GM19463 (cell line): Measurements from ENCODE around the gene USP13.
"Not testable (repeated sequence)": the region's sequence is repeated elsewhere in the genome, so short reads cannot be mapped to it uniquely, and the experiment has no call there.

Experiments
- ATAC-seq: cut with Tn5 transposase; IDR thresholded peaks from one replicate; pipeline ENCODE4 v1.9.1; 2021; ENCODE audit warnings: mild to moderate bottlenecking, moderate library complexity; ENCODE audit not compliant: unreplicated experiment

Gene USP13

DNA sequence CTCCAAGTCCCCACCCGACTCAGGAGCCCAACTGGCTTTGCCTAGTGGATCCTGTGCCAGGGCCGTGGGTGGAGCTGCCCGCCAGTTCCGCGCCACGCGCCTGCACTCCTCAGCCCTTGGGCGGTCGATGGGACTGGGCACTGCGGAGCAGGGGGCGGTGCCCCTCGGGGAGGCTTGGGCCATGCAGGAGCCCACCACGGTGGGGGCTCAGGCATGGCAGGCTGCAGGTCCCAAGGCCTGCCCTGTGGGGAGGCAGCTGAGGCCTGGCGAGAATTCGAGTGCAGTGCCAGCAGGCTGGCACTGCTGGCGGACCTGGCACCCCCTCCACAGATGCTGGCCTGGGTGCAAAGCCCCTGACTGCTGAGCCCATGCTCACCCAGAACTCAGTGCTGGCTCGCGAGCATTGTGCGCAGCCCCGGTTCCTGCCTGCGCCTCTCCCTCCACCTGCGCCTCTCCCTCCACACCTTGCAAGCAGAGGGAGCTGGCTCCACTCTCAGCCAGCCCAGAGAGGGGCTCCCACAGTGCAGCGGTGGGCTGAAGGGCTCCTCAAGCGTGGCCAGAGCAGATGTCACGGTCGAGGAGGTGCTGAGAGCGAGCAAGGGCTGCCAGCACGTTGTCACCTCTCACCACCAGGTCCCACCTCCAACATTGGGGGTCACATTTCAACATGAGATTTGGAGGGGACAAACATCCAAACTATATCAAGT lies 122.7 kb downstream of the USP13 start:
- ATAC-seq: no peak

DNA sequence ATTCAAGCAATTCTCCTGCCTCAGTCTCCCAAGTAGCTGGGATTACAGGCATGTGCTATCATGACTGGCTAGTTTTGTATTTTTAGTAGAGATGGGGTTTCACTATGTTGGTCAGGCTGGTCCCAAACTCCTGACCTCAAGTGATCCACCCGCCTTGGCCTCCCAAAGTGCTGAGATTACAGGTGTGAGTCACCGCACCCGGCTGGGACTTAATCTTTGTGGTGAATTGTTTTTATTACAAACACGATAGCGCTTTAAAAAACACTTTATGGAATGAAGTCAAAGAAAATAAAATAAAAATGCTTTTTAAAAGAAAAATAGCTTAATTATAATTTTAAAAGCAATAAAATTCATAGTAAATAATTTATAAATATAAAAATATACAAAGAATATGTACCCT lies 130.0 kb downstream of the USP13 start:
- ATAC-seq: not testable (repeated sequence)

- no peak for ATAC-seq
Observed at GRCh38 chr3:179788996-179789395, 136.2 kb downstream of the USP13 start.

- no peak for ATAC-seq
Observed at GRCh38 chr3:179791793-179792192, 139.0 kb downstream of the USP13 start.

DNA sequence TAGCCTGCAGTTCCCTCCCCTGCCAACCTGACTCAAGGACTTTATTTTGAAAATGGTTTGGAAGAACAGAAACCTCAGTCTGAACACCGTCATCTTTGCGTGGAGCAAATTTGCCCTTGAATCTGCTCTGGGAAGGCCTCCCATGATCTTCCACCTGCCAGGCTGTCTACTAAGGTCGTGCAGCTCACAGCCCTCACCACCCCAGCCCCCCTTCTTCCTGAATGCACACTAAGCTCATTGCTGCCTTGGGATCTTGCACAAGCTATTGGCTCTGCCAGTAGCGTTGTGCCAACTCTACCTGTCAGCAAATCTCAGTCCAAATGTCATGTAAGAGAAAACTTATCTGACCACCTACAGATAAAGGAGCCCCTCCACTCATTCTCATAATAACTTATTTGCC lies 141.5 kb downstream of the USP13 start:
- no peak for ATAC-seq

- ATAC-seq: no peak
Observed at GRCh38 chr3:179796421-179796820, 143.6 kb downstream of the USP13 start.

DNA sequence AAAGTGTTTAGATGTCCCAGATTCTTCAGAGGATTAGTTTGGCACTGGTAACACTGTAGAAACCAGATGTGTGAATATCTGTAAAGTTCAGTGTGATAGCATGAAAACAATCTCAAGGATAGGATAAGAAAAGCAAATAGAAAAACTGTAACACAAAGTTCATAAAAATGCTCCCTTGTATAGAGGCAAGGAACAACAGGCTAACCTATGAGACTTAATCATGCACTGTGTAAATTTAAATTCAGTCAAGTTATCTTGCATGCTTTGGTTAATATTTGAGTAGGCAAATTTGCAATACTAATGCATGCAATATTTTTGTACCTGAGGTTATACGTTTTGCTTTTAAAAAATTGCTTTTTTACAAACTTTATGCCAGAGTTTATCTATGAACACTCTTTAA lies 144.4 kb downstream of the USP13 start:
- ATAC-seq: no peak

DNA sequence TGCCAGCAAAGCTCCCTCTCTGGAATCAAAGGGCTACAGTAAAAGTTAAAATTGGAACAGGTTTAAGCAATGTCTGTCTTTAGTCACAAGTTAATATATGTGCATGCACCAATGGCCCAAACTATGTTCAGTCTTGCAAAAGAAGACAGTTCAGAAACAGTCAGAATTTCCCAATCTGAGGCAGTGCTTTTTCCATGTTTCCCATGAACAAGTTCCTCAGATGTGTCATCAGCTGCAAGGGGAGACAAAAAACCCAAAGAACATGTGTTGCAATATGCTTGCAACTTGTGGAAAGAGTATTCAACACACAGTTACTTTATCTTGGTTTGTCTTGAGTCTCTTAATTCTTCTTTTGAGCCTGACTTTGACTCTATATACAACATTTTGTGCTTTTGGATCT lies 148.4 kb downstream of the USP13 start:
- no peak for ATAC-seq

- ATAC-seq: no peak
Observed at GRCh38 chr3:179801856-179802255, 149.0 kb downstream of the USP13 start.

GRCh38 chr3:179806177-179806576 lies 153.3 kb downstream of the USP13 start:
- no peak for ATAC-seq

GRCh38 chr3:179807588-179807987 lies 154.7 kb downstream of the USP13 start:
- no peak for ATAC-seq

GRCh38 chr3:179809639-179810038 lies 156.8 kb downstream of the USP13 start:
- no peak for ATAC-seq

GRCh38 chr3:179811321-179812095 lies 158.7 kb downstream of the USP13 start:
- ATAC-seq: peak; percentile 62

DNA sequence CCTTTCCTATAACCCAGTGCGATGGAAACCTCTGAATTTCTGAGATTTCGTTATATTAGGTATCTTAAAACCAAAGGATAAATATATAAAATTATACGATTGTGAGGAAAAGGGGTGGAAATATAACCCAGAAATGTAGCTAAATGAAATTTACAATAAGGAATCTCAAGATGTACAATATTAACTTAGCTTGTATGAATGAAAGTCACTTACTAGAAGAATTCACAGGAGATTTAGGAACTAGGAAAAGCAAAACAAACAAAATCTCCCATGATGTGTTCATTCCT lies 159.2 kb downstream of the USP13 start:
- no peak for ATAC-seq

DNA sequence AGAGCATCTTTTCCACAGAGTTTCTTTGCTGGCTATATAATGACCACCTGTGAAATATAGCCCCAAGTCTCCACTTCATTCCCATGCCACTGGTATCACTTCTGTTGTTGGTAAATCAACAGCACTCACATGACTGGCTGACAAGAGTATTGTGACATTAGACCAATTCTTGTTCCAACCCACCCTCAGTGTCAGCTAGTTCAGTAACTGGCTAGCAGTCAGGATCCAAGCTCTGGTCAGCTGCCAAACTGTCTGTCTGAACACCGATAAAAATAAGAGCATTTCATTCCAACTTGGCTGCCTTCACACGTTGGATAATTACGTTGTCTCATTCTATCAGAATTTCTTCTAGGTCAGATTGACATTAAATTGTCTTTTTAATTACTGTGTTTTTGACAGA lies 166.5 kb downstream of the USP13 start:
- no peak for ATAC-seq

- ATAC-seq: no peak
Observed at GRCh38 chr3:179822296-179822695, 169.5 kb downstream of the USP13 start.

DNA sequence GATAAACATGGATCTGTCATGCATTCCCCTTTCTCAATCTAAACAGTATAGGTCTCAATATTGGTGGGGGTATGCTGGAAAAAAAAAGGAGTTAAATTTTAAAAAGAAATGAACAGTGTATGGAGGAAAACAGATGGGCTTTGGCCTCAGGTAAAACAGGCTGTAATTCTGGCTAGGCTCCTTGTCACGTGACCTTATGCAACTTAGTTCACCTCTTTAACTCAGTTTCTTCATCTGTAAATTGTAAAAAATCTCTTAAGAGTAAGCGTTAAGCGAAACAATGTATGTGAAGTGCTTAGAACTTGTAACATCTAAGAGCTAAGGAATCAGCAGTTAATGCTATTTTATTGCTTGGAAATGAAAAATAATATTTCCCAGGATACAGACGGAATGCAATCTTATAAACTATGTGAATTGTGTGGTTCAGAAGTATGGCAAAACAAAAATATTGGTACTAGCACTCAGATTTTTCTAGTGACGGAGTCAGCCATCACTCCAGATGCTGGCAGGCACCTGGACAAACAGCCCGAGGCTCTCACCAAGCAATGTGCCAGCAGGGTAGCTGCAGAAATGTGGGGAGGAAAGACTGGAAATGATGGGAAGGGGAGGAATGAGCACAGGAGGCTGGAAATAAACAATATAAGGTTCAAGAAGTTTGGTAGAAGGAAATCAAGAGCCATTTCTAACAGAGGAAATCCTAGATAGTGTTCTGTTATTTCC lies 172.8 kb downstream of the USP13 start:
- ATAC-seq: no peak

DNA sequence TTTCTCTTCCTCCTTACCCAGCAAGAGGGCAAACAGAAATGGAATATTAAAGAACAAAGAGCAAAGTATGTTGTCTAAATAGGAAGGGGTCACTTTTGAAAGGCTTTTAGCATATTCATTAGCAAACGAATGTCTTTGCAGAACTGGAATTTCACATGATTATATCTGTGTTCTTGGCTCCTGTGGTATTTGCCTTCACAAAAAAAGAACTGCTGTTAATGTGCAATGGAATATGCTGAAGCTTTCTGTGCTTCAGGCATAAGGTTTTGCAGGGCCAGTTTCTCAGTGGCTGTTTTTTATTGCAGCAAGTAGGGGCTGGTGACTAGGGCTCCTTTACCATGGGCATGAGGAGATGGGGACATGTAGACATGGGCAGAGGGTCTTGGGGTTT lies 173.4 kb downstream of the USP13 start:
- no peak for ATAC-seq

- ATAC-seq: no peak
Observed at GRCh38 chr3:179828738-179829137, 175.9 kb downstream of the USP13 start.

GRCh38 chr3:179829401-179829800 lies 176.6 kb downstream of the USP13 start:
- ATAC-seq: no peak

- ATAC-seq: no peak
Observed at GRCh38 chr3:179832333-179832854, 179.6 kb downstream of the USP13 start.

DNA sequence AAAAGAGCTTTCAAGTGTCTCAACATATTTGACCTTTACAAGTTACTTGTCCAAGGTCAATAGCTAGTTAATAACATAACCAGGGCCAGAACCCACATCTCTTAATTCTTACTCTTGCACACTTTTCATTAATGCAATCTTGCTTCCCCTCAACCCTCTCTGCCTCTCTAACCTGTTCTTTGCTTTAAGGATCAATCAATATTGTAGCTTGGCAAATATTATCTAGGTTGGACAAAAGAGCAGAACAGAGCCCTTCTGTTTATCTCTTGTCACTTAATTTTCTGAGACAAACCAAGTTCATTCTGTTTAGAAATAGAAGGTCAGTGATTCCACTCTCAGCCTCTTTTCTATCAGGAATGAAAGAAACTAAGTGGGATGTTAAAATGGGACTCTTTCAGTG lies 180.5 kb downstream of the USP13 start:
- ATAC-seq: no peak
